Nucleus accumbens (tissue), 56 donors: ENCODE measurements around the gene NEDD9.

ENCODE experiments used
- DNase-seq, 56 donors: peaks; one replicate each; lab custom pipeline; 2025; lab: John Stamatoyannopoulos, UW

NEDD9 gene

GRCh38 chr6:11236076-11236750 lies 3.7 kb upstream of the NEDD9 start:
- DNase-seq: no peak

GRCh38 chr6:11235062-11235461 lies 2.6 kb upstream of the NEDD9 start:
- DNase-seq: no peak

- no peak for DNase-seq
These were observed 1.5 kb upstream of the NEDD9 start for GRCh38 chr6:11233673-11234573.

- DNase-seq: peak in 2 of 56 donors; percentile 46 to 51
These were observed 530 bp upstream of the NEDD9 start for GRCh38 chr6:11232770-11233626.

GRCh38 chr6:11231564-11232192 lies 790 bp downstream of the NEDD9 start:
- DNase-seq: peak in 2 of 56 donors; percentile 38 to 53

- no peak for DNase-seq
These were observed 1.4 kb downstream of the NEDD9 start for GRCh38 chr6:11231108-11231463.

GRCh38 chr6:11230158-11231107 lies 2.0 kb downstream of the NEDD9 start:
- no peak for DNase-seq

- no peak for DNase-seq
These were observed 2.8 kb downstream of the NEDD9 start for GRCh38 chr6:11229655-11230046.

- DNase-seq: no peak
These were observed 3.4 kb downstream of the NEDD9 start for GRCh38 chr6:11228935-11229654.

GRCh38 chr6:11227698-11228097 lies 4.8 kb downstream of the NEDD9 start:
- no peak for DNase-seq

- DNase-seq: no peak
These were observed 6.5 kb downstream of the NEDD9 start for GRCh38 chr6:11226005-11226404.

GRCh38 chr6:11224966-11225463 lies 7.5 kb downstream of the NEDD9 start:
- no peak for DNase-seq

GRCh38 chr6:11224252-11224965 lies 8.1 kb downstream of the NEDD9 start:
- DNase-seq: no peak

GRCh38 chr6:11223286-11223864 lies 9.1 kb downstream of the NEDD9 start:
- DNase-seq: no peak

- DNase-seq: no peak
These were observed 9.8 kb downstream of the NEDD9 start for GRCh38 chr6:11222385-11223277.

GRCh38 chr6:11221623-11222384 lies 10.7 kb downstream of the NEDD9 start:
- DNase-seq: no peak
